ENCODE measurements around the gene MAD1L1. TPM values are rescaled to one million over a fixed set of nuclear protein-coding genes. Genes with fewer than 3 reads are reported as not detected.

Gene MAD1L1
- total RNA-seq, 1 donor from 2014 or later: 57.4 TPM

DNA sequence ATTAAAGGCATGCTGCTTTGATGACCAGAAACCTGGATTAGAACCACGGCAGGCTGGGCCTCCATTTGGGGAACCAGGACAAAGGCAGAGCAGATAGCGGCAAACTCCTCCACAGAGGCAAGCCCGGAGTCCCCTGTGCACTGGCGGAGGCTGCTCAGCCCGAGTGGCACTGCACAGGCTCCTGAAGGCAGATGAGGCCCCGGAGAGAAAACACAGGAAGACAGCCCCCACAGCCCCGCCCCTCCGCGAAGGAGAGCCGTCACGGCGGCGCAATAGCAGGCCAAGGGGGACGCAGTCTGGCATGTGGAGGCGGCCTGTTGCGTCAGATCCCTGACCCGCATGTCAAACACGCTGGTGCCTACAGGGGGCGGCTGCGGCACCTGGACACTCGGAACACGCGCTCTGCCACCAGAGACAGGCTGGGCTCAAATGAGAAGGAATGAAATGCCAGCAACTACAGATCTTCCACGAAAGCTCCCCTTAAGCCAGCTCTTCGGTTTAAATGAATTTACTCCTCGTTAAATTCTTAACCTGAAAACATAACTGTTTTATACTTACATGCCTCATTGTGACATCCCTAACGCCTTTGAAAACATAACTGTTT lies 128.5 kb downstream of the MAD1L1 start:
- FAIRE-seq: no peak
- peak; percentile 34 for DNase-seq (ENCODE audit: low read depth)
- TF ChIP-seq, protein P1, sequence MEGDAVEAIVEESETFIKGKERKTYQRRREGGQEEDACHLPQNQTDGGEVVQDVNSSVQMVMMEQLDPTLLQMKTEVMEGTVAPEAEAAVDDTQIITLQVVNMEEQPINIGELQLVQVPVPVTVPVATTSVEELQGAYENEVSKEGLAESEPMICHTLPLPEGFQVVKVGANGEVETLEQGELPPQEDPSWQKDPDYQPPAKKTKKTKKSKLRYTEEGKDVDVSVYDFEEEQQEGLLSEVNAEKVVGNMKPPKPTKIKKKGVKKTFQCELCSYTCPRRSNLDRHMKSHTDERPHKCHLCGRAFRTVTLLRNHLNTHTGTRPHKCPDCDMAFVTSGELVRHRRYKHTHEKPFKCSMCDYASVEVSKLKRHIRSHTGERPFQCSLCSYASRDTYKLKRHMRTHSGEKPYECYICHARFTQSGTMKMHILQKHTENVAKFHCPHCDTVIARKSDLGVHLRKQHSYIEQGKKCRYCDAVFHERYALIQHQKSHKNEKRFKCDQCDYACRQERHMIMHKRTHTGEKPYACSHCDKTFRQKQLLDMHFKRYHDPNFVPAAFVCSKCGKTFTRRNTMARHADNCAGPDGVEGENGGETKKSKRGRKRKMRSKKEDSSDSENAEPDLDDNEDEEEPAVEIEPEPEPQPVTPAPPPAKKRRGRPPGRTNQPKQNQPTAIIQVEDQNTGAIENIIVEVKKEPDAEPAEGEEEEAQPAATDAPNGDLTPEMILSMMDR (IDR thresholded peaks at IDR 0.05; ENCODE audit: insufficient read depth, low read length, severe bottlenecking): peak; percentile 76
- Histone ChIP-seq H3K36me3 (ENCODE audit: control insufficient read depth, insufficient read depth, low read length) (no peaks in the 10 kb centered on the region), H3K4me3 (ENCODE audit: low read depth, low read length) (no peak overlapping the region), H3K27me3 (ENCODE audit: control insufficient read depth, insufficient read depth, low read length) (no peaks in the 10 kb centered on the region)

DNA sequence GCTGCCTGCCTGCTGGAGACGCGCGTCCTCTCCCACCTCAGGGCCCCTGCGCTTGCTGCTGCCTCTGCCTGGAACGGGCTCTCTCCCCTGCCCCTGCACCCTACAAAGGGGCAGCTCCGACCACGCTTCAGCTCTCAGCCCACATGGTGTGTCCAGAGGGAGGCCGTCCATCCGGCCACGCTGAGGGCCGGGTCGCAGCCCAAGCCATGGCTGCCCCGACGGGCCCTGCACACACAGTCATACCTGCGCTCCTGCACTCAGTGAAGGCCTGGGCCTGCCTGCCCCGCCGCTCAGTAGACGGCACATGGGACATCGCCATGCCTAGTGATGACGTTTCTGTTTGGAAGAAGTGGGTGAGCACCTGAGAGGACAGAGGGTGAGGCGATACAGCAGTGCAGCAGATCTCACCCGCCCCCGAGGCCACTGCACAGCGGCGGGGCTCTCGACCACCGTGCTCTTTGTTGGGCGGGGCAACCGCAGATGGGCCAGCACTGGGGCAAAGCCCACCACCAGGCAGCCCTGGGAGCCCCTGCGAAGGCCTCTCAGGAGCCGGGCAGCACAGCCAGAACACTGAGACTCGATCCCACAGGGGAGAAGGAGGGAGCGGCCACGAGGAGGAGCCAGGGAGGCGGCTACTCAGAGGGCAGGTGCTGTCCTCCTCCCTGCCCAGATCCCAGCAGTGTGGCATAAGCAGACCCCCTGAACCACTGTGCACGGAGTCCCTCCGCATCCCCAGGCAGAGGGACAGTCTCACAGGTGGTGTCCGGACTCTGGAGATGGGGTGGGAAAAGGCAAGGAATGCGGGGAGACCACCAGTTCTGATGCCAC lies 129.5 kb downstream of the MAD1L1 start:
- TF ChIP-seq, protein P1 (IDR thresholded peaks at IDR 0.05; ENCODE audit: insufficient read depth, low read length, severe bottlenecking): no peak
- DNase-seq (ENCODE audit: low read depth): no peak
- no peaks in the 10 kb centered on the region for H3K36me3 ChIP-seq (ENCODE audit: control insufficient read depth, insufficient read depth, low read length)
- peak; percentile 43 for FAIRE-seq
- H3K27me3 ChIP-seq (ENCODE audit: control insufficient read depth, insufficient read depth, low read length): no peaks in the 10 kb centered on the region
- no peak overlapping the region for H3K4me3 ChIP-seq (ENCODE audit: low read depth, low read length)

DNA sequence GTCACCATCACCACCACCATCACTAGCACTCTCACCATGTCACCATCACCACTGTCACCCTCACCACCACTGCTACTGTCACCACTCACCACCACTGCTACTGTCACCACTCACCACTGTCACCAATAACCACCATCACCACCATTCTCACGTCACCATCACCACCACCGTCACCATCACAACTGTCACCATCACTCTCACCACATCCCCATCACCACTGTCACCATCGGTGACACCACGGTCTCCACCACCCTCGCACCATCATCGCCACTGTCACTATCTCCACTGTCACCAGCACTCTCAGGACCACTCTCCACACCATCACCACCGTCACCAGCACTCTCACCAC lies 130.4 kb downstream of the MAD1L1 start:
- FAIRE-seq (peak; percentile 86), DNase-seq (ENCODE audit: low read depth) (no peak)
- TF ChIP-seq, protein P1 (IDR thresholded peaks at IDR 0.05; ENCODE audit: insufficient read depth, low read length, severe bottlenecking): no peak
- H3K36me3 ChIP-seq (ENCODE audit: control insufficient read depth, insufficient read depth, low read length): no peaks in the 10 kb centered on the region
- H3K4me3 ChIP-seq (ENCODE audit: low read depth, low read length): no peak overlapping the region
- no peaks in the 10 kb centered on the region for H3K27me3 ChIP-seq (ENCODE audit: control insufficient read depth, insufficient read depth, low read length)

DNA sequence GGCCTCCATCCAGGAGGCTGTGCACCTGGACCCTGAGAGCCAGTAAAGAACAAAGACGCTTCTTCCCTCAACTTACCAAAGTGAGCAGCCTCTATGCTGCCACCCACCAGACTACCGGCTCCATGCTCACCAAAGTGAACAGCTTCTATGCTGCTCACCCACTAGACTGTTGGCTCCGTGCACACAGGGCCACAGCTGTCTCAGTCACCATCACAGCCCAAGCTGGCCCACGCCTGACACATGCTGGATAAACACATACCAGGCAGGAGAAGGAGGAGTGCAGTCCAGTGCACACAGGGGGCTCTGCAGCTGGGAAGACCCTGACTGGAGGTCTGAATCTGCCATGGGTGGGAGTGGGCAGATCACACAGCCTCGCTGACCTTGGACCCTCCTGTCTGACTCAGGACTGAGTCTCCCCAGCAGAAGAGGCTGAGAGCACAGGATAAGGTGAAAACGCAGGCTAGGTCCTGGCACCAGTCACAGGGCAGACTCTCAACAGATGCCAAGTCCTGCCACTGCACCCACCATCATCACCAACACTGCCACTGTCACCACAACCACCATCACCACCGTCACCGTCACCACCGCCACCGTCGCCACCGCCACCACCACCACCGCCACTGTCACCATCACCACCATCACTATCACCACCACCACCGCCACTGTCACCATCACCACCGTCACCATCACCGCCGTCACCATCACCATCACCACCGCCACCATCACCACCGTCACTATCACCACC lies 130.9 kb downstream of the MAD1L1 start:
- no peaks in the 10 kb centered on the region for H3K36me3 ChIP-seq (ENCODE audit: control insufficient read depth, insufficient read depth, low read length)
- DNase-seq (ENCODE audit: low read depth): no peak
- H3K27me3 ChIP-seq (ENCODE audit: control insufficient read depth, insufficient read depth, low read length): no peaks in the 10 kb centered on the region
- no peak for FAIRE-seq
- TF ChIP-seq, protein P1 (IDR thresholded peaks at IDR 0.05; ENCODE audit: insufficient read depth, low read length, severe bottlenecking): no peak
- H3K4me3 ChIP-seq (ENCODE audit: low read depth, low read length): no peak overlapping the region

DNA sequence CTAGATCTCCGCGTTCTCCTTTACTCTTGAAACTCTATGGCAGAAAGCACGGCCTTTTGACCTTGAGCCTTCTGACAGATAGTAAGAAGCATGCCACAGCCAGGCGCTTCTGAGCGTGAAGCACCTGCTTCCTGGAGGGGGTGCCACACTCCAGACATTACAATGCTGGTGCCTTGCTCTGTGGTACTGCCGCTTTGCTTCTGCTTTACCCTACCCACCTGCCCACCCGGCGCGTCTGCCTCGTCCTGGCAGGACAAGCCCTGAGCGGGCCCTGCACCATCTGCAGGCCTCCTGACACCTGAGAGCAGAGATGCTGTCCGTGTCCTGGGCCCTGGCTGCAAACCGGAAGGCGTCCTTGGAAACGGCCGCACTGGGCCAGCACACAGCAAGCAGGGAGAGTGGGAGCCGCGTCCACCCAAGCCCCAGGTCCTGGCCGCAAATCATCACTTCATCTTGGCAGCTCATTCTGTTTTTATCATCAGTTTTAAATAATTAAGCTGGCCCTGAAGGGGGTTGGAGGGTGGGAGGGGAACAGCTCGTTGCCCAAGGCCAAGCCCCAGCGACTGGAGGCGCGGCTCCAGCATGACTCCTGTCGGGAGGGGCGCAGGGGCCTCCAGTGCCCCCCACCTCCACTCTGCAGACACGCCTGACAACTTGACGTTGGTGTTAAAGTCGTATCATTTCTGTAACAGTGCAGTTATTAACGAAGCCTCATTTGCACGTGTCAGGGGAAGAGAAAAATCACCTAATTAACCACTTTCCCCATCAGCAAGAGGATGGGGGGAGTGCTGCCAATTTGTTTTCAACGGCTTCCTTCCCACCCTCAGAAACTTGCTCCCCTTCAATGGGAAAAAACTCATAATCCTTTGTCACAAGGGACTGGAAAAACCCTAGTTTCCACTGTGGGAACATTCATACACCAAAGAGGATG lies 132.2 kb downstream of the MAD1L1 start:
- no peak for FAIRE-seq
- DNase-seq (ENCODE audit: low read depth): no peak
- no peaks in the 10 kb centered on the region for H3K27me3 ChIP-seq (ENCODE audit: control insufficient read depth, insufficient read depth, low read length)
- no peak overlapping the region for H3K4me3 ChIP-seq (ENCODE audit: low read depth, low read length)
- TF ChIP-seq, protein P1 (IDR thresholded peaks at IDR 0.05; ENCODE audit: insufficient read depth, low read length, severe bottlenecking): no peak
- H3K36me3 ChIP-seq (ENCODE audit: control insufficient read depth, insufficient read depth, low read length): no peaks in the 10 kb centered on the region

All from bronchial epithelial cell (primary cell).